IPS-18c (cell line): ENCODE measurements around the gene CD68.
"Not testable (repeated sequence)": the region's sequence is repeated elsewhere in the genome, so short reads cannot be mapped to it uniquely, and the experiment has no call there.

ENCODE experiments used
- H3K4me3 ChIP-seq: 2 replicates; pipeline ENCODE4 v1.7.0; 2013; ENCODE audit warnings: low read depth, mild to moderate bottlenecking, low read length, moderate library complexity; ENCODE audit not compliant: insufficient read depth
- H3K9me3 ChIP-seq: one replicate; pipeline ENCODE4 v1.6.1; 2013; ENCODE audit warnings: mild to moderate bottlenecking, low read length, moderate library complexity; ENCODE audit not compliant: control insufficient read depth, insufficient read depth

Gene CD68

DNA sequence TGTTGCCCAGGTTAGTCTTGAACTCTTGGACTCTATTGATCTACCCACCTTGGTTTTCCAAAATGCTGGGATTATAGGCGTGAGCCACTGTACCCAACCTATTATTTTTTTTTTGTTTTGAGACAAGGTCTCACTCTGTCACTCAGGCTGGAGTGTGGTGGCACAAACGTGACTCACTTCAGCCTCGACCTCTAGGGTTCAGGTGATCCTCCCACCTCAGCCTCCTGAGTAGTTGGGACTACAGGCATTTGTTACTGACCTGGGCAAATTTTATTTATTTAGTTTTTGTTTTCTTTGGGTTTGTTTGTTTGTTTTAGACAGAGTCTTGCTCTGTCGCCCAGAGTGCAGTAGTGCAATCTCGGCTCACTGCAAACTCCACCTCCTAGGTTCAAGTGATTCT lies 44.2 kb downstream of the CD68 start:
- Histone ChIP-seq H3K4me3 (no peak overlapping the region), H3K9me3 (no peaks in the 10 kb centered on the region)

DNA sequence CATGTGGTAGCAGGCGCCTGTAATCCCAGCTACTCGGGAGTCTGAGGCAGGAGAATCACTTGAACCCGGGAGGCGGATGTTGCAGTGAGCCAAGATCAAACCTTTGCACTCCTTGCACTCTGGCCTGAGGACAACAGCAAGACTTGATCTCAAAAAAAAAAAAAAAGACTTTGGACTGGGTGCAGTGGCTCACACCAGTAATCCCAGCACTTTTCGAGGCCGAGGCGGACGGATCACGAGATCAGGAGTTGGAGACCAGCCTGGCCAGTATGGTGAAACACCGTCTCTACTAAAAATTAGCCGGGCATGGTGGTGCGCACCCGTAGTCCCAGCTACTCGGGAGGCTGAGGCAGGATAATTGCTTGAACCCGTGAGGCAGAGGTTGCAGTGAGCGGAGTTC lies 46.3 kb downstream of the CD68 start:
- not testable (repeated sequence) for H3K9me3 ChIP-seq, H3K4me3 ChIP-seq

DNA sequence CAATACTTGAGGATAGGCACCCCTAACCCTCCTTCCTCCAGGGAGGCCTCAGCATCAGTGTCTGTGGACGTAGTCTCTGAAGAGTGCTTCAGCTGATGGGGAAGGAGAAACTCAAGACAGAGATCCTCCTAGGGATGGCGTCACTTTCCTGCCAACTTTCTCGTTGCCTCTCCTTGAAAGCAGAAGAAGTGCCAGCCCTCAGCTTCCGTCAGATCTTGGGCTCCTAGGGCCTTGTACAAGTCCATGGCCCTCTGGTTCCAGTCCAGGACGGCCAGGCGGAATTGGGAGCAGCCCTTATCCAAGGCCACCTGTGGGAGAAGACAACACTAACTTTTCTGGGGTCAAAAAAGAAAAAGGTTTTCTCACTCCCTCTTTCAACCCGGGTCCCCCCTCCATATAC lies 46.9 kb downstream of the CD68 start:
- H3K9me3 ChIP-seq = no peaks in the 10 kb centered on the region
- H3K4me3 ChIP-seq = peak overlapping the region; percentile 94

DNA sequence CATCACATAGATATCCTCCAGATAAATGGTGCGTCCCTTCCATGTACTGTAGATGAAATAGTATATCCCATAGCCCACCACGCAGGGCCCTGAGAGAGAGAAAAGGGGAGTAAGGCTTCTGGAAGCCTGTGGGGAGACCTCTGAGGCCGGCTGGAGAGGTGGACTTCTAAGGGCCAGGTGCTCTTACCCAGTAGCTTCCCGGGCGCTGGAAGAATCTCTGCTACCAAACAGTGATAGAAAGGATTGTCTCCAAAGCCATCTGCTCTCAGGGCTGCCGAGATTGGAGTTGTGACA lies 47.5 kb downstream of the CD68 start:
- H3K9me3 ChIP-seq = no peaks in the 10 kb centered on the region
- H3K4me3 ChIP-seq = peak overlapping the region; percentile 94

DNA sequence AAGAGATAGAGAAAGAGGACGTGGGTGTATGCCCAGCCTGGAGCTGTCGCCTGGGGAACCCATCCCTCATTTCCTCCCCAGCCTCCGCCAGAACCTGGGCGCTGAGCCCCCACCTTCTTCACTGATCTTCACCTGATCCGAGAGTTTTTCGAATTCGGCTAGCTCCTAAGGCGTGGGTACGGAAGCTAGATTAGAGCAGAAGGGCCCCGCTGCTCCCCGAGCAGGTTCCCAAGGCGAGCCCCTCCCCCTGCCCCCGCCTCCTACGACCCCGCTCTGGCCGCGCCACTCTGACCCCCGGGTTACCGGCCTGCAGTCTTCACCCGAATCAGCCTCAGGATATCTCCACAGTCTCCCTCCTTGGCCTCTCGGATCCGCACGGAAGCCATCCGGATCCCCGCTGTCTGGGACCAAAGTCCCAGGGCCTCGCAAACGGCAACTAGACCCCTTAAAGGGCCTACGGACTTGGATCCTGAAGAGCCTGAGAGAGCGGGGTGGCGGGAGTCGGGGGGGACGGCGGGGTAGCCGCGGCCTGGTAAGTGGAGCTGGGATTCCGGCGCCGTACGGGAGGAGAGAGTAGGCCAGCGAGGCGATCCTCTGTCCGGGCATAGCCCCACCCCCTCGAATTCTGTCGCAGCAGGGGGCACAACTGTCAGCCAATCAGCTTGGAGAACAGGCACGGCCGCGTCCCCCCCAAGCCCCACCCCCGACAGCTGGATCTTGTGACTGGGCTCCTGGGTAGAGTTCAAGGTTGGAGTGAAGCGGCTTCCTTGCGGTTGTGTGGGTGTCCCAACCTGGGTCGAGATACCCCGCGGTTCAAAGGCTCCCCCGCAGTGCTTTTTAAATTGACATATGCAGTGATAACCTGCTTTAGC lies 48.0 kb downstream of the CD68 start, which contains the start of gene SAT2:
Gene SAT2 (minus strand): TSS at position 572 of the 872 bp plus-strand sequence. CDS start 186 bp downstream, at position 386.
- peak within 1 kb of the TSS; percentile 94 for H3K4me3 ChIP-seq
- H3K9me3 ChIP-seq = no peaks in the 10 kb centered on the region

DNA sequence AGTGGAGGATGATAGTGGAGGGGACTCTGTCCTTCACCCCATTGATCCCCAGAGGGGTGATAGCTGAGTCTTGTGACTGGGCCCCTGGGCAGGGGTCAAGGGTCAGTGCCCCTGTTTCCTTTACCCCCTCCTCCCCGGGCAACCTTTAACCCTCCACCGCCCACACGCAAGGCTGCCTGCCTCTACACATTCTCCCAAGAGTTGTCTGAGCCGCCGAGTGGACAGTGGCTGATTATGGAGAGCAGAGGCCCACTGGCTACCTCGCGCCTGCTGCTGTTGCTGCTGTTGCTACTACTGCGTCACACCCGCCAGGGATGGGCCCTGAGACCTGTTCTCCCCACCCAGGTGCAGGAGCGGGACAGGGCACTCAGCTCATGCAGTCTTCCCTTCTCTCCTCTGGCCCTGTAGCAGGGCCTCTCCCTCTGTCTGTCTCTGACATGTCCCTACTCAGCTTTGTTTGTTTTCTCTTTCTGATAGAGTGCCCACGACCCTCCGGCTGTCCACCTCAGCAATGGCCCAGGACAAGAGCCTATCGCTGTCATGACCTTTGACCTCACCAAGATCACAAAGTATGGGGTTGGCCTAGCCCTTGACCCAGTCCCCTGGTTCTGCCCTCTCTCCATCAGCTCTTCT lies 50.6 kb downstream of the CD68 start, which contains the start of gene SHBG:
Gene SHBG (plus strand): TSS at position 197 of the 633 bp plus-strand sequence. CDS start 38 bp downstream, at position 235.
- H3K4me3 ChIP-seq = no peak within 1 kb of the TSS; the same call in 1 of the 2 replicates

More for the DNA sequence above, 50.6 kb downstream of the CD68 start, which contains the start of gene SHBG:
- no peaks in the 10 kb centered on the region for H3K9me3 ChIP-seq
